Esophagus muscularis mucosa (tissue), 3 donors: ENCODE results near the gene RAB14.

Experiments used
- CTCF ChIP-seq, 3 experiments: fragments of 200-600 bp in 2 of 3; fragments of 450-650 bp in 1 of 3; sonication (generic) in 2 of 3; IDR thresholded peaks; one replicate each; pipeline ENCODE4 v1.5.1; 2017 to 2019; ENCODE audit warnings: antibody characterized with exemption in 3 of 3, mild to moderate bottlenecking in 2 of 3, moderate library complexity in 1 of 3
- EP300 ChIP-seq: sonication (generic); formaldehyde crosslinking; IDR thresholded peaks from one replicate; pipeline ENCODE4 v1.6.1; 2017; ENCODE audit warnings: antibody characterized with exemption

GRCh38 chr9:121242219-121242958 is 40.7 kb upstream of the RAB14 start:
- TF ChIP-seq CTCF (IDR thresholded peaks at IDR 0.05), result no peak
- no peak for TF ChIP-seq EP300
